ENCODE data around the gene FAT4. TPM values are rescaled to one million over a fixed set of nuclear protein-coding genes. Genes with fewer than 3 reads are reported as not detected.

Gene FAT4
- total RNA-seq, 2 experiments from 2014 or later = not detected

GRCh38 chr4:125268068-125268755, 46.5 kb upstream of the FAT4 start:
- no peaks in the 10 kb centered on the region for H3K27me3 Mint-ChIP-seq
- intact Hi-C loops (cut with micrococcal nuclease) = no loop called here
- H3K4me3 Mint-ChIP-seq = no peak overlapping the region
- TF ChIP-seq CTCF (IDR thresholded peaks at IDR 0.05) = no peak
- ATAC-seq (no peak), DNase-seq (no peak)
- CTCF ChIA-PET = no interaction called here
- no peaks in the 10 kb centered on the region for H3K9me3 Mint-ChIP-seq
- no peaks in the 10 kb centered on the region for H3K4me1 Mint-ChIP-seq (ENCODE audit: low read depth)
- POLR2A ChIA-PET = no interaction called here
- no peak overlapping the region for H3K27ac Mint-ChIP-seq
- no peaks in the 10 kb centered on the region for H3K36me3 Mint-ChIP-seq (ENCODE audit: low read depth)

DNA sequence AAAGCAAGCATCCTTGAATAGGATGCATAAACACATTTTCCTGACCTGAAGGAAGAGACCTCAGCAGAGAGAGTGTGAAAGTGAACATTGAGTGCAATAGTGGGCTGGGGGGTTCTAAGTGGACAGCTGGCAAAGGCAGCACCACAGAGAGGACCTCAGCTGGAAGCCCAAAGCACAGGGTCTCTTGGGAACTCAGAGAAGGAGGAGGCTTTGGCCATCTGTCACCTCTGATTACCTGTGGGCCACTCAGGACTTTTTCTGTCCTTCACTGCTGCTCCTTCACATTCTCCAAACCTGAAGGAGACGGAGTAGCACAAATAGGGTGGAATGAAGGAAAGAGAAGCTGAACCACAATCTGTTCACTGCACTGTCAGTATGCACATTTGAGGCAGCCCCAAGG, 37.9 kb upstream of the FAT4 start:
- H3K4me3 Mint-ChIP-seq = no peak overlapping the region
- H3K9me3 Mint-ChIP-seq = no peaks in the 10 kb centered on the region
- no peak overlapping the region for H3K27ac Mint-ChIP-seq
- H3K27me3 Mint-ChIP-seq = no peaks in the 10 kb centered on the region
- no peaks in the 10 kb centered on the region for H3K4me1 Mint-ChIP-seq (ENCODE audit: low read depth)
- ChIA-PET CTCF (no interaction called here), POLR2A (no interaction called here)
- intact Hi-C loops (cut with micrococcal nuclease) = no loop called here
- DNase-seq (no peak), ATAC-seq (no peak)
- no peaks in the 10 kb centered on the region for H3K36me3 Mint-ChIP-seq (ENCODE audit: low read depth)
- TF ChIP-seq CTCF (IDR thresholded peaks at IDR 0.05) = no peak

DNA sequence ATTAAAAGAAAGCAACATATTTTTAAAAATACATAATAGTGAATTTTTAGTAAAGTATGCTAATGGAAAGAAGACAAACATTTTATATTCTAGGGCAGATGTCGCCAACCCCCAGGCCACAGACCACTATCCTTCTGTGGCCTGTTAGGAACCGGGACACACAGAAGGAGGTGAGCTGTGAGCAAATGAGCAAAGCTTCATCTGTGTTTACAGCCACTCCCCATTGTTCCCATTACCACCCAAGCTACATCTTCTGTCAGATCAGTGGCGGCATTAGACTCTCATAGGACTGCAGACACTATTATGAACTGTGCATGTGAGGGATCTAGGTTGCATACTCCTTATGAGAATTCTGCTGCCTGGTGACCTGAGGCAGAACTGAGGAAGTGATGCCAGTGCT, 37.0 kb upstream of the FAT4 start:
- POLR2A ChIA-PET = no interaction called here
- no peak overlapping the region for H3K4me3 Mint-ChIP-seq
- ATAC-seq (no peak), DNase-seq (no peak)
- no peak overlapping the region for H3K27ac Mint-ChIP-seq
- no peaks in the 10 kb centered on the region for H3K4me1 Mint-ChIP-seq (ENCODE audit: low read depth)
- intact Hi-C loops (cut with micrococcal nuclease) = no loop called here
- H3K9me3 Mint-ChIP-seq = no peaks in the 10 kb centered on the region
- no peaks in the 10 kb centered on the region for H3K36me3 Mint-ChIP-seq (ENCODE audit: low read depth)
- CTCF ChIA-PET = interaction anchor here (1.1 kb wide), 1 partner anchor 35 kb away, joined by 4 read pairs; no protein-coding TSS in a partner anchor
- no peaks in the 10 kb centered on the region for H3K27me3 Mint-ChIP-seq
- TF ChIP-seq CTCF (IDR thresholded peaks at IDR 0.05) = no peak

DNA sequence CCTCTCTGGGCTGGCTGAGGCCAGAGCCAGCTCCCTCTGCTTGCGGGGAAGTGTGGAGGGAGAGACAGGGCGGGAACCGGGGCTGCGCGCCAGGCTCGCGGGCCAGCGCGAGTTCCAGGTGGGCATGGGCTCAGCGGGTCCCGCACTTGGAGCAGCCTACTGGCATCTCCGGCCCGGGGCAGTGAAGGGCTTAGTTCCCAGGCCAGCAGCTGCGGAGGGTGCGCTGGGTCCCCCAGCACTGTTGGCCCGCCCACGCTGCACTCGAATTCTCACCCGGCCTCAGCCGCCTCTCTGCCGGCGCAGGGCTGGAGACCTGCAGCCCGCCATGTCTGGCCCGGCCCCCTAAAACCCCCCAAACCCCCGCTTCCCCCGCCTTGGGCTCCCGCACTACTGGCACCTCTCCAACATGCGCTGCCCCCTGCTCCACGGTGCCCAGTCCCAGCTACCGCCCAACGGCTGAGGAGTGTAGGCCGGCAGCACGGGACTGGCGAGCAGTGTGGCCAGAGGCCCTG, 33.8 kb upstream of the FAT4 start:
- ChIA-PET POLR2A (no interaction called here), CTCF (interaction anchor here (1.1 kb wide), 1 partner anchor 947 kb away, joined by 4 read pairs; no protein-coding TSS in a partner anchor)
- H3K27ac Mint-ChIP-seq = no peak overlapping the region
- DNase-seq (no peak), ATAC-seq (no peak)
- intact Hi-C loops (cut with micrococcal nuclease) = loop anchor here (5.0 kb wide), 1 partner anchor 949 kb away; no protein-coding TSS in a partner anchor
- H3K4me1 Mint-ChIP-seq (ENCODE audit: low read depth) = no peaks in the 10 kb centered on the region
- no peak overlapping the region for H3K4me3 Mint-ChIP-seq
- H3K36me3 Mint-ChIP-seq (ENCODE audit: low read depth) = no peaks in the 10 kb centered on the region
- H3K27me3 Mint-ChIP-seq = peaks cover 1% of the 10 kb centered on the region
- no peak for TF ChIP-seq CTCF (IDR thresholded peaks at IDR 0.05)
- no peaks in the 10 kb centered on the region for H3K9me3 Mint-ChIP-seq

- peaks cover 1% of the 10 kb centered on the region for H3K27me3 Mint-ChIP-seq
- DNase-seq (no peak), ATAC-seq (no peak)
- TF ChIP-seq CTCF (IDR thresholded peaks at IDR 0.05) = peak; percentile 71
- H3K27ac Mint-ChIP-seq = no peak overlapping the region
- H3K4me1 Mint-ChIP-seq (ENCODE audit: low read depth) = no peaks in the 10 kb centered on the region
- H3K9me3 Mint-ChIP-seq = no peaks in the 10 kb centered on the region
- ChIA-PET POLR2A (no interaction called here), CTCF (interaction anchor here (0.7 to 3.1 kb wide), 5 partner anchors 8 to 950 kb away, joined by 3 to 25 read pairs (median 4); partner anchors contain the start of gene ANKRD50)
- H3K36me3 Mint-ChIP-seq (ENCODE audit: low read depth) = no peaks in the 10 kb centered on the region
- intact Hi-C loops (cut with micrococcal nuclease) = loop anchor here (5.0 kb wide), 1 partner anchor 951 kb away; no protein-coding TSS in a partner anchor
- no peak overlapping the region for H3K4me3 Mint-ChIP-seq
These were observed 31.0 kb upstream of the FAT4 start for GRCh38 chr4:125283707-125284279.

Measured in activated CD8-positive, alpha-beta T cell treated with anti-CD3 and anti-CD28 coated beads for 36 hours (primary cell).